HepG2 (cell line): Measurements from ENCODE around the gene CLEC5A. TPM values are rescaled to one million over a fixed set of nuclear protein-coding genes. Genes with fewer than 3 reads are reported as not detected.

Experiments
- ATAC-seq: fragments of 200-7000 bp; cut with Tn5 transposase; 3 replicates; pipeline ENCODE4 v1.9.1; 2020; ENCODE audit warnings: mild to moderate bottlenecking, moderate library complexity
- BruUV-seq: library from RNA; stranded (reverse); fragments of 400-500 nt; replicated peaks from 2 replicates; lab custom pipeline; 2021; lab: Mats Ljungman, UMichigan
- CTCF ChIA-PET: fragments of 300-600 bp; formaldehyde crosslinking; extraction: SDS; loops from one replicate; lab custom pipeline; 2021; ENCODE audit warnings: low total read pairs, inconsistent platforms, low intra/inter-chr PET ratio; lab: Yijun Ruan, JAX
- POLR2A ChIA-PET: fragments of 350-600 bp; sonication (Branson Sonifier 250); formaldehyde crosslinking; loops from one replicate; lab custom pipeline; 2020; ENCODE audit warnings: antibody characterized with exemption, inconsistent platforms; lab: Yijun Ruan, JAX
- DNase-seq: peaks from one replicate; pipeline ENCODE4 v3.0.0-alpha.2; 2015; ENCODE audit warnings: low spot score
- FAIRE-seq: peaks from 3 replicates; lab custom pipeline; 2011; peaks lifted over from hg19 to GRCh38; lab: Jason Lieb, UNC
- H2AFZ ChIP-seq: one replicate; pipeline ENCODE4 v1.6.1; 2011; ENCODE audit warnings: low read length, inconsistent platforms
- H3K27ac ChIP-seq: fragments of 300-600 bp; 3 replicates; pipeline ENCODE4 v1.8.0; 2011; ENCODE audit warnings: mixed run types, mild to moderate bottlenecking, mixed read lengths, low read length, inconsistent platforms; ENCODE audit not compliant: insufficient read depth; ENCODE audit errors: extremely low read length
- H3K27me3 ChIP-seq, 2 experiments: fragments of 200-600 bp in 1 of 2; 2 replicates in 1 of 2; 3 replicates in 1 of 2; pipeline versions ENCODE4 v1.6.0 to v1.8.0; 2011; ENCODE audit warnings: low read length in 2 of 2, mild to moderate bottlenecking in 2 of 2, moderate library complexity in 2 of 2, inconsistent platforms in 1 of 2; ENCODE audit not compliant: insufficient read depth in 2 of 2, control insufficient read depth in 1 of 2
- H3K36me3 ChIP-seq, 2 experiments: fragments of 200-600 bp in 1 of 2; replicated peaks in 1 of 2; 2 replicates in 1 of 2; 3 replicates in 1 of 2; pipeline versions ENCODE4 v1.5.1 to v1.8.0; 2011; ENCODE audit warnings: low read length in 2 of 2, inconsistent platforms in 1 of 2; ENCODE audit not compliant: insufficient read depth in 2 of 2, control insufficient read depth in 1 of 2
- H3K4me1 ChIP-seq: 2 replicates; pipeline ENCODE4 v1.5.1; 2012; ENCODE audit warnings: low read length, inconsistent platforms; ENCODE audit not compliant: insufficient read depth
- H3K4me2 ChIP-seq: 2 replicates; pipeline ENCODE4 v1.6.0; 2011; ENCODE audit warnings: low read depth, low read length, inconsistent platforms
- H3K4me3 ChIP-seq, 3 experiments: fragments of 200-600 bp in 1 of 3; sonication (generic), shearing (Covaris generic) in 1 of 3; replicated peaks in 1 of 3; 2 replicates each; pipeline ENCODE4 v1.5.1; 2011 to 2016; ENCODE audit warnings: low read length in 3 of 3, inconsistent platforms in 2 of 3, low read depth in 2 of 3, mild to moderate bottlenecking in 2 of 3, control low read depth in 1 of 3, mixed read lengths in 1 of 3; ENCODE audit not compliant: insufficient read depth in 1 of 3
- H3K79me2 ChIP-seq: one replicate; pipeline ENCODE4 v1.6.1; 2011; ENCODE audit warnings: low read length, inconsistent platforms; ENCODE audit not compliant: insufficient read depth
- H3K9ac ChIP-seq: 2 replicates; pipeline ENCODE4 v1.6.0; 2011; ENCODE audit warnings: mild to moderate bottlenecking, low read depth, low read length, inconsistent platforms; ENCODE audit not compliant: insufficient read depth
- H3K9me3 ChIP-seq: 2 replicates; pipeline ENCODE4 v1.5.1; 2012; ENCODE audit warnings: mild to moderate bottlenecking, low read length
- H4K20me1 ChIP-seq: 2 replicates; pipeline ENCODE4 v1.6.0; 2011; ENCODE audit warnings: inconsistent platforms, mild to moderate bottlenecking, low read length, moderate library complexity; ENCODE audit not compliant: insufficient read depth
- CHCHD3 ChIP-seq: sonication (generic); formaldehyde crosslinking; IDR thresholded peaks from 2 replicates; pipeline ENCODE4 v1.8.0; 2022; ENCODE audit warnings: mild to moderate bottlenecking, missing genetic modification reagents, moderate library complexity
- EP300 ChIP-seq, 3 experiments: sonication (generic) in 1 of 3; formaldehyde crosslinking in 1 of 3; IDR thresholded peaks; 2 replicates each; pipeline versions ENCODE4 v1.5.1 to v1.6.1; 2011 to 2020; ENCODE audit warnings: low read depth in 2 of 3, low read length in 2 of 3, borderline replicate concordance in 1 of 3, improper control_type of control experiment in 1 of 3, mild to moderate bottlenecking in 1 of 3, missing genetic modification reagents in 1 of 3, moderate library complexity in 1 of 3
- NFATC3 ChIP-seq: sonication (generic); formaldehyde crosslinking; IDR thresholded peaks from 2 replicates; pipeline ENCODE4 v1.5.1; 2020; ENCODE audit warnings: mild to moderate bottlenecking, missing genetic modification reagents
- PCBP1 ChIP-seq: fragments of 200-400 bp; formaldehyde crosslinking; IDR thresholded peaks from 2 replicates; pipeline ENCODE4 v1.6.1; 2017; ENCODE audit warnings: mild to moderate bottlenecking, low read depth, low read length, borderline replicate concordance
- RBM22 ChIP-seq: fragments of 200-400 bp; formaldehyde crosslinking; optimal IDR thresholded peaks from 2 replicates; pipeline ENCODE3; 2017; ENCODE audit warnings: mild to moderate bottlenecking, low read length, moderate library complexity
- SP5 ChIP-seq: IDR thresholded peaks from 2 replicates; pipeline ENCODE4 v1.6.1; 2016; ENCODE audit warnings: low read depth, borderline replicate concordance
- TCF7 ChIP-seq: sonication (generic); IDR thresholded peaks from 2 replicates; pipeline ENCODE4 v1.6.1; 2016; ENCODE audit warnings: antibody characterized with exemption, low read depth
- ZBTB7A ChIP-seq: sonication (generic); formaldehyde crosslinking; IDR thresholded peaks from 2 replicates; pipeline ENCODE4 v1.8.0; 2022; ENCODE audit warnings: mild to moderate bottlenecking, missing genetic modification reagents
- ZNF317 ChIP-seq: sonication (generic); formaldehyde crosslinking; IDR thresholded peaks from 2 replicates; pipeline ENCODE4 v1.5.0; 2020; ENCODE audit warnings: mild to moderate bottlenecking, missing genetic modification reagents
- WGBS: methylation state at CpG from one replicate; pipeline ENCODE4 v1.1.6; 2017; ENCODE audit warnings: low lambda C conversion rate; 5-methylcytosine and 5-hydroxymethylcytosine counted together
- in situ Hi-C: cut with HindIII; loops from 2 replicates; pipeline ENCODE4 v1.10.0; 2017; ENCODE audit warnings: low pct_unique_long_range_greater_than_20kb; ENCODE audit not compliant: extremely low pct_ligation_motif_present
- intact Hi-C: fragments of 100-400 bp; cut with micrococcal nuclease; formaldehyde crosslinking; loops from one replicate; pipeline ENCODE4 v1.10.0; 2022; ENCODE audit not compliant: unreplicated experiment
- polyA plus RNA-seq, 8 experiments: library from polyadenylated mRNA; depleted of rRNA in 3 of 8; stranded (reverse) in 7 of 8; unstranded in 1 of 8; fragments of >200 nt; fragmentation: Illumina TruSeq in 4 of 8; extraction: Trizol in 4 of 8; gene quantifications; 2 replicates each; pipeline versions ENCODE4 v1.2.1 to v1.2.3, GENCODE V29; 2011 to 2016; ENCODE audit warnings: low read depth in 4 of 8, missing spikeins in 1 of 8, mixed read lengths in 1 of 8; ENCODE audit not compliant: insufficient read depth in 1 of 8
- total RNA-seq, 5 experiments: library from RNA; depleted of rRNA; stranded (reverse); fragments of >200 nt; fragmentation: Illumina TruSeq; extraction: Trizol; gene quantifications; 2 replicates each; pipeline ENCODE4 v1.2.3, GENCODE V29; 2016; ENCODE audit warnings: low read depth in 1 of 5
- TF ChIP-seq, protein P1 (sequence below): sonication (generic); formaldehyde crosslinking; conservative IDR thresholded peaks from 2 replicates; pipeline ENCODE4 v1.8.0; 2022; ENCODE audit warnings: missing genetic modification reagents

The CLEC5A gene
- total and polyA plus RNA-seq, 2 of the 13 experiments (the other 11 are each of a cell fraction or from before 2014, with no cell fraction given), result not detected

- intact Hi-C loops (no loop called here), in situ Hi-C loops (no loop called here)
- WGBS, result 5% methylated on average over 3 of the region's 3 CpGs
- no peaks in the 10 kb centered on the region for H3K27me3 ChIP-seq
- BruUV-seq, result no TSS peak
- ChIA-PET POLR2A (no interaction called here), CTCF (no interaction called here)
- ATAC-seq, result no peak
- no peak overlapping the region for H3K4me3 ChIP-seq
- no peak overlapping the region for H3K4me2 ChIP-seq
- no peaks in the 10 kb centered on the region for H3K36me3 ChIP-seq
- FAIRE-seq, result no peak
- H4K20me1 ChIP-seq, result no peaks in the 10 kb centered on the region
- no peak for TF ChIP-seq SP5 (CRISPR knock-in tag)
- no peak for TF ChIP-seq TCF7
- no peak for TF ChIP-seq CHCHD3 (CRISPR knock-in tag)
- TF ChIP-seq PCBP1, result no peak
- TF ChIP-seq ZNF317 (CRISPR knock-in tag), result no peak
- TF ChIP-seq, protein P1, sequence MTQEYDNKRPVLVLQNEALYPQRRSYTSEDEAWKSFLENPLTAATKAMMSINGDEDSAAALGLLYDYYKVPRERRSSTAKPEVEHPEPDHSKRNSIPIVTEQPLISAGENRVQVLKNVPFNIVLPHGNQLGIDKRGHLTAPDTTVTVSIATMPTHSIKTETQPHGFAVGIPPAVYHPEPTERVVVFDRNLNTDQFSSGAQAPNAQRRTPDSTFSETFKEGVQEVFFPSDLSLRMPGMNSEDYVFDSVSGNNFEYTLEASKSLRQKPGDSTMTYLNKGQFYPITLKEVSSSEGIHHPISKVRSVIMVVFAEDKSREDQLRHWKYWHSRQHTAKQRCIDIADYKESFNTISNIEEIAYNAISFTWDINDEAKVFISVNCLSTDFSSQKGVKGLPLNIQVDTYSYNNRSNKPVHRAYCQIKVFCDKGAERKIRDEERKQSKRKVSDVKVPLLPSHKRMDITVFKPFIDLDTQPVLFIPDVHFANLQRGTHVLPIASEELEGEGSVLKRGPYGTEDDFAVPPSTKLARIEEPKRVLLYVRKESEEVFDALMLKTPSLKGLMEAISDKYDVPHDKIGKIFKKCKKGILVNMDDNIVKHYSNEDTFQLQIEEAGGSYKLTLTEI, result no peak
- no peak for TF ChIP-seq NFATC3 (CRISPR knock-in tag)
- no peak for TF ChIP-seq RBM22
- no peak for TF ChIP-seq EP300 (IDR thresholded peaks at IDR 0.05; ENCODE audit: low read depth in 2 of 2, low read length in 2 of 2)
- TF ChIP-seq EP300 (CRISPR knock-in tag; IDR thresholded peaks at IDR 0.05; ENCODE audit: borderline replicate concordance), result no peak
- TF ChIP-seq ZBTB7A (CRISPR knock-in tag), result no peak
- H3K79me2 ChIP-seq, result no peaks in the 10 kb centered on the region
- no peak overlapping the region for H3K9ac ChIP-seq
- H3K27ac ChIP-seq, result no peak overlapping the region
- no peaks in the 10 kb centered on the region for H3K9me3 ChIP-seq
- DNase-seq, result no peak
- H2AFZ ChIP-seq, result no peak overlapping the region
- no peaks in the 10 kb centered on the region for H3K4me1 ChIP-seq
These were observed 3.1 kb upstream of the CLEC5A start for GRCh38 chr7:141949911-141950310.
